NCI-H2196 (cell line): ENCODE data around the gene FANCG.

Source experiments
- DNase-seq: peaks from one replicate; lab custom pipeline; 2025; ENCODE audit not compliant: unreplicated experiment; lab: John Stamatoyannopoulos, UW

FANCG gene

DNA sequence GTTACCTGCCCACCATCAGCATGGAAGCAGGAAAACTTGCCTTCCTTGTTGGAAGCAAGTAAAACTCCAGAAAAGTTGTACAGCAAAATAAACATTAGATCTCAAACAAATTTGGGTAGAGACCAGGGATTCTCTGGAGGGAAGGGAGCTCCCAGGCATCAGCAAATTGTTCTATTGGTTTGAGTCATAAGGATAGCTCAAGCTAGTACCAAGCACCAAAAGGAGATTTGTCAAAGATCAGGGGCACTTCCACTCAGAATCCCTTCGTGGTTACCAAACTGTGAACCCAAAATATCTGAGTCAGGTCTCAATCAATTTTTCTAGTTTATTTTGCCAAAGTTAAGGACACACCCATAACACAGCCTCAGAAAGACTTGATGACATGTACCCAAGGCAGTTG is 52.4 kb downstream of the FANCG start:
- DNase-seq = no peak

DNA sequence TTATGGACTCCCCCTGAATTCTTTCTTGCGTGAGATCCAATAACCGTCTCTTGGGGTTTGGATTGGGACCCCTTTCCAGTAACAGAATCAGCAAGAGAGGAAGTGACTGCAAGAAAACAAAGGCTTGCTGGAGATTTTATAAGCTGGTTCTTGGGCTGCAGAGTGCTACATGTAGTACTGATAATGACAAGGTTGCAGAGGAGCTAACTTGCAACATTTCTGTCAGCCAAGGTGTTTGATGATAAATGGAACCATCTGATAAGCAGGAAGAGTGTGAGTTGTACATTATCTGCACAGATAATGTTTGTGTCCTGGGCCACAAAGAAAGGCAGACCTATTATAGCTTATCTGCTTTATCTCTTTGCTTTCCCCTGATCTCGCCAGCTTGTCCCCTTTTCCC is 53.1 kb downstream of the FANCG start:
- no peak for DNase-seq
